ENCODE results near the gene TERB2.
"Not testable (repeated sequence)": the region's sequence is repeated elsewhere in the genome, so short reads cannot be mapped to it uniquely, and the experiment has no call there.

The TERB2 gene

DNA sequence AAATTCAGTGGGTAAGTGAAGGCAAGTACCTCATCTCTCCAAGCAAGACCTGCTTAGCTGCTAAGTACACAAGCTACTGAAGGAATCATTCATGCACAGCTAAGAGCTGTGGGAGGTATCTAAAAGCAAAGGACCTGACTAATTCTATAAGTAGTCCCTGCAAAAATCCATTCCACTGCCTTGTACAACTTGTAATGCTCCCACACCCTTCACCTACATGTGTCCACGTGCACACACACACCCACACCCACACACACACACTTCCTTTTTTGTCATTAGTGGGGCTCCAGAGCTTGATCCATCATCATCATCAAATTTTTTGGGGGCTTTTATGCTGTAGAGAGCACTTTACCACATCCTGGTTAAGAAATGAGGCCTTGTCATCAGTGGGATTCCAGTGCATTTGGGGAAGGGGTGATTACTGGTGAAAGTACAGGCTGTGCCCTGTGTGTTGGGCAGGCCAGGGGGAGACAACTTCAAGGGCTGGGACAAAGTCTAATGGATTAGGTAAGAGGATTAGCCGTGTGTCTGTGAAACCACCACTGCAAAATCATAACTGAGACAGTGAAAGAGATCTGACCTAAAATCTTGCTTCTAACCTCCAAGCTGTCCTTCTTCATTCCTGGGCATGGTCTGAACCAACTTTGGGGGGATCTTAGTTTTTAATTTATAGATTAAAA is 47.4 kb downstream of the TERB2 start:
- DNase-seq, result not testable (repeated sequence)

DNA sequence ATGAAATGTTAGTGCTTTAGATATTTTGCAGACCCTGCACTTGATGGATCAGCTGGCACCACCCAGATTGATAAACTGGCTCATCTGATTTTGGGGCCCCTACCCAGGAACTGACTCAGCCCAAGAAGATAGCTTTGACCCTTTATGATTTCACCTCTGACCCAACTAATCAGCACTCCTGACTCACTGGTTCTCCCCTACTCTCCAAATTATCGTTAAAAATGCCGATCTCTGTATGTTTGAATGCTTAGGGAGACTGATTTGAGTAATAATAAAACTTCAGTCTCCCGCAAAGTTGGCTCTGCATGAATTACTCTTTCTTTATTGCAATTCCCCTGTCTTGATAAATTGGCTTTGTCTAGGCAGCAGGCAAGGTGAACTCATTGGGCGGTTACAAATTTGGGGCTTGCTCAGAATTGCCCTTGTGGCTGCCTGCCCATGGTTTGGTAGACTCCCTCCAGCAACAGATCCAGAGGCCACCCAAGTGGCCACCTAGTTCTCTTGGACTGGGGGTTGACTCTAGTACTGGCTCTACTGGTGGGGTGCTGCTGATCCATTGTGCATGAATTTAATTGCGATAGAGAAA is 48.2 kb downstream of the TERB2 start:
- DNase-seq, result not testable (repeated sequence)

DNA sequence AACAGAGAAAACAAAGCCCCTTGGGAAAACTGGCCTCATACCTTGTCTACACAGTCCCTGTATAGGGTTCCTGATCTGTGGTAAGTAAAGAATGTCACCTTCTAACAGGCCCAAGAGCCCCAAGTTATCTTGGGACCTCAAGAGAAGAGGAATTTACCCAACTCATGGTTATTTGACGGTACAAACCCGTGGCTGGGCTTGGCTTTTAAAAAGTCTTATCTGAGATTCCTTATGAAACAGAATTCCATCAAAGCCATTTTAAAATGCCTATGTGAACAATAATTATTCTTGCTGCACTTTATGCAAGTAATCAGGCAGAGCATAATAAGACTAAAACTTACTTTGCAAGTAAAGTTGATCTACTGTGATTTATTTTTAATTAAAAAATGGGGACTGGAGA is 52.6 kb downstream of the TERB2 start:
- no peak for DNase-seq

DNA sequence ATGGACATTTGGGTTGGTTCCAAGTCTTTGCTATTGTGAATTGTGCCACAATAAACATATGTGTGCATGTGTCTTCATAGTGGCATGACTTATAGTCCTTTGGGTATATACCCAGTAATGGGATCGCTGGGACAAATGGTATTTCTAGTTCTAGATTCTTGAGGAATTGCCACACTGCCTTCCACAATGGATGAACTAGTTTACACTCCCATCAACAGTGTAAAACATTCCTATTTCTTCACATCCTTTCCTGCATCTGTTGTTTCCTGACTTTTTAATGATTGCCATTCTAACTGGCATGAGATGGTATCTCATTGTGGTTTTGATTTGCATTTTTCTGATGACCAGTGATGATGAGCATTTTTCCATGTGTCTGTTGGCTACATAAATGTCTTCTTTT is 58.6 kb downstream of the TERB2 start:
- DNase-seq, result not testable (repeated sequence)

DNA sequence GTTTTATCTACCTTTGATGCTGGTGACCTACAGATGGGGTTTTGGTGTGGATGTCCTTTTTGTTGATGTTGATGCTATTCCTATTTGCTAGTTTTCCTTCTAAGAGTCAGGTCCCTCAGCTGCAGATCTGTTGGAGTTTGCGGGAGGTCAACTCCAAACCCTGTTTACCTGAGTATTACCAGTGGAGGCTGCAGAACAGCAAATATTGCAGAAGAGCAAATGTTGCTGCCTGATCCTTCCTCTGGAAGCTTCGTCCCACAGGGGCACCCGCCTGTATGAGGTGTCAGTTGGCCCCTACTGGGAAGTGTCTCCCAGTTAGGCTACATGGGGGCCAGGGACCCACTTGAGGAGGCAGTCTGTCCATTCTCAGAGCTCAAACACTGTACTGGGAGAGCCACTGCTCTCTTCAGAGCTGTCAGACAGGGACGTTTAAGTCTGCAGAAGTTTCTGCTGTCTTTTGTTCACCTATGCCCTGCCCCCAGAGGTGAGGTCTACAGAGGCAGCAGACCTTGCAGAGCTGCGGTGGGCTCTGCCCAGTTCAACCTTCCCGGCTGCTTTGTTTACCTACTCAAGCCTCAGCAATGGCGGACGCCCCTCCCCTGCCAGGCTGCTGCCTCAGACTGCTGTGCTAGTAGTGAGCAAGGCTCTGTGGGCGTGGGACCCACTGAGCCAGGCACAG is 63.9 kb downstream of the TERB2 start:
- not testable (repeated sequence) for DNase-seq

DNA sequence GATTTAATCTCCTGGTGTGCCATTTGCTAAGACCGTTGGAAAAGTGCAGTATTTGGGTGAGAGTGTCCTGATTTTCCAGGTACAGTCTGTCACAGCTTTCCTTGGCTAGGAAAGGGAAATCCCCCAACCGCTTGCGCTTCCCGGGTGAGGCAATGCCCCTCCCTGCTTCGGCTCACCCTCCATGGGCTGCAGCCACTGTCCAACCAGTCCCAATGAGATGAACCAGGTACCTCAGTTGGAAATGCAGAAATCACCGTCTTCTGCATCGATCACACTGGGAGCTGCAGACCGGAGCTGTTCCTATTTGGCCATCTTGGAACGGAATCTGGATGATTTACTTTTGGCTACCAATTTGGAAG is 64.4 kb downstream of the TERB2 start:
- not testable (repeated sequence) for DNase-seq

DNA sequence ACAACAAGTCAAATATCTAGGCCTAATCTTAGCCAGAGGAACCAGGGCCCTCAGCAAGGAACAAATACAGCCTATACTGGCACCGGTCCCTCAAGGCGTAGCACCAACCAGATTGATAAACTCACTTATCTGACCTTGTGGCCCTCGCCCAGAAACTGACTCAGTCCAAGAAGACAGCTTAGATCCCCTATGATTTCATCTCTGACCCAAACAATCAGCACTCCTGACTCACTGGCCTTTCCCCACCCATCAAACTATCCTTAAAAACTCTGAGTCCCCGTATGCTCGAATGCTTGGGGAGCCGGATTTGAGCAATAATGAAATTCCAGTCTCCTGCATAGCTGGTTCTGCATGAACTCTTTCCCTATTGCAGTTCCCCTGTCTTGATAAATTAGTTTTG is 64.9 kb downstream of the TERB2 start:
- DNase-seq, result no peak

DNA sequence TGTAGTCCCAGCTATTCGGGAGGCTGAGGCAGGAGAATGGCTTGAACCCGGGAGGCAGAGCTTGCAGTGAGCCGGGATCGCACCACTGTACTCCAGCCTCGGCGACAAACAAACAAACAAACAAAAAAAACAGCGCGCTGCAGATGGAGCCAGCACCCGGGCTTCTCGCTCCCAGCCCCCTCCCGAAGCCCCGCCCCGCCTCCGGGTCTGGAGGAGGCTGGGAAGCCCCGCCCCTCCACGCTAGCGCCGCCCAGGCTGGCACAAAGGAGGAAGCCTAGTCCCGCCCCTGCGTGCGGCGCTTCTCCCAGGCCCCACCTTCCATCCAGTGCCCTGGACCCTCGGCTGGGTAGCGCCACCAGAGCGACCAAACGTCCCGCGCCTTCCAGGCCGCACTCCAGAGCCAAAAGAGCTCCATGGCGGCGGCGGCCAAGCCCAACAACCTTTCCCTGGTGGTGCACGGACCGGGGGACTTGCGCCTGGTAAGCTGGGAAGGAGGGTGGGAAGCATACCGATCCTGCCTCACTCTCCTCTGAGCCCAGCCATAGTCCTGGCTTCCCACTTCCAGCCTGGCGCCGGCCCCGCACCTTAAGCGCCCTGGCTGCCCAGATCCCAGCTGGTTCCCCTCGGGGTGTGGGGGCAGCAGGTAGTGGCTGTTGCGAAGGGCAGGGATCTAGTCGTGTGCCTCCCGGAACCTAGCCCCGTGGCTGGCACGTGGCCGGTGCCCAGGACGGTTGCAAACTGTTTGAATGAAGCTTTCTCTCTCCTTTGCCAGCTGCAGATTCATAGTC is 66.6 kb downstream of the TERB2 start, which contains the start of gene SORD:
Gene SORD (plus strand): TSS at position 325 of the 788 bp plus-strand sequence. CDS start 89 bp downstream, at position 414.
- peak; percentile 91 for DNase-seq

DNA sequence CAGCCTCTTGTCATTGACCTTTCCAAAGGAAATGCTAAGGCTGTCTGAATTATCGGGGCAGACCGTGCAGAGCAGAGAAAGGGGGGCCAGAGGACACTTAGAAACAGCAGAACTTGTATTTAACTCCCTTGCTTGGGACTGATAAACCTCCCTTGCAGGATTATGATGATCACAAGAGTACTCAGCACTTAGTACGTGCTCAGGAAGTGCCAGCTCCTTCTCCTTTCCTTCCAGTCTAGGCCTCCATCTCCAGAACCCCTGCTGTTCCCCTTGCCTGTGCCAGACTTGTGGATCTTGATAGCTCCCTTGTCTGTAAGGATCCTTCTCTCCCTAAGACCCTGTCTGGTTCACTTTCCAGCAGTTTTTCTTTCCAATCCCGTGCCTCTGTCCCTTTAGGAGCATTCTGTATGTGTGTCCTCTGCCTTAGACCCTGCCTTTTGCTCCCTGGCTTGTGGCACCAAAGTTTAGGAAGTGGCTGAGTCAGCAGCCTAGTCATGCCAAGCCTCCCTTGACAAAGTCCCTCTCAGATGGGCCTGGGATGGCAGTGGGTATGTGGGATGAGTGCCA is 67.3 kb downstream of the TERB2 start:
- DNase-seq, result no peak

DNA sequence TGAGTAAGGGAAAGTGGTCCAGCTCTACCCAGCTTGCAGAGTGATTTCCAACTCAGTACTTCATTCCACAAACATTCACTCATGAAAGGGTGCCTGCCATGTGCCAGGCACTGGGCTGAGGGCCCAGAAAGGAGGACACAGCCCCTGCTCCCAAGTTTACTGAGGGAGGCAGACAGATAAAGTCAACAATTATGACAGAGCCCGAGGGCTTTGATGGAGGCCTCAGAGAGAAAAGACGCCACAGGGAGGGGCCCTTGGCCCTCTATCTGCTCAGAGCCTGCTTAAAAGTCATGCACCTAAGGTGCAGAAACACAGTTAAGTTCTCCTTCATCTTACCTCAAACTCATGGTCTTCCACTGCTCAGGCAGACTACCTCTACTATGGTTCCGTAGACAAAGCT is 68.2 kb downstream of the TERB2 start:
- not testable (repeated sequence) for DNase-seq

DNA sequence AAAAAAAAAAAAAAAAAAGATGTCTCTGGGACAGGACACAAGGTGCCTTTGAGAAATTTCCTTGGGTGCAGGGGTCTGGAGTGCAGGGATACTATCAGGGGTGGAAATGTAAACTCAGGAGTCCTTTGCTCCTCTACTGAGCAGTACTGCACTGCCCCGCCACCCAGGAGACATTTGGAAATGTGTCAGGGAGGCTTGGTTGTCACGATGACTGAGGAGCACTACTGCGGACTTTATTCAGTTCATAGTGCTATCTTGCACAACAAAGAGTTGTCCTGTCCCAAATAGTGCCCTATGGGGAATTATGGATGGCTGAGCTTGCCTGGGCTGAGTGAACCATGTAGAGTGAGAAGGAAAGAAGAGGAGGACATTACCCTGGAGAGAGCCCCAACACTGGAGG is 69.1 kb downstream of the TERB2 start:
- DNase-seq, result not testable (repeated sequence)

DNA sequence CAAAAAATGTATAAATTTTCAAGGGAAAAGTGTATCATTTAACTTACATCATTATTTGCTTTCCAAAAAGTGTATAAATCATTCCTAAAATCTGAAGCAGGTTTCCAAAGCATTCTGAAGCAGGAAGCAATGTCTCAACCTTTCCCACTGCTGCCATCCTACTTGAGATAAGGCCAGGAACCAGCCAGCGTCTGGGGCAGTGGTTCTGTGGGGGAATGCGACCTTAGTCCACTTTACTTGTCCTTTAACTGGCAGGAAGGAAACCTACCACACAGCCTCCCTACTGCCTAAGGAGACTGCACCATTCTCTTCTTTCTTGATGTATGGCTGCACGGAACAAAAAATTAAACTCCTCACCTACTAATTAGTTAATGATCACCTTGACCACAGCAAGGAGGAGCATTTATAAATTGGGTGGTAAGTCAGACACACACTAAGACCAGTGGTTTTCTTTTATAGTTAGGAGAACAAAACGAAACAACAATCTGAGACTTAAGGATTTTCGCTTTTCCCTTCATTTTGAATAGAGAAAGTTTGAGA is 70.2 kb downstream of the TERB2 start:
- DNase-seq, result no peak

DNA sequence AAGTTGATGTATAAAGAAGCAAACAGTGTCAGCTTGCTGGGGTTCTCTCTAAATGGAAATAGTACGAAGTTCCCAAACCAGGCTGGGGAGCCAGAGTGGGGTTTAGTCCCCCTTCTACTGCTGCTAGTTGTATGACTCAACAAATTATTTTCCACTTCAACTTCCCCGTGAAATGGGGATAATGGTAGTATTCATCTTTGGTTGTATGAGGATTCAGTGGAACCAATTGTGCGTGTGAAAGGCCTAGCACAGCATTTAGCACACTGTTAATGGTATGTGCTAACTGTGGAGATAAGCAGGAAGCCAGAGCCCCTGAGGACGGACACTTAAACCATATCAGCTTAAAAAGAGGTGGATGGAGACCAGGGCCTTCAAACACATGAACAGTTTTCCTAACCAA is 70.7 kb downstream of the TERB2 start:
- DNase-seq, result no peak
